Activated T-cell treated with anti-CD3 and anti-CD28 coated beads for 48 hours (primary cell): ENCODE measurements around the gene WDR4.
"Not testable (repeated sequence)": the region's sequence is repeated elsewhere in the genome, so short reads cannot be mapped to it uniquely, and the experiment has no call there.

ENCODE experiments used
- DNase-seq: peaks from one replicate; pipeline ENCODE4 v3.0.0-alpha.2; 2020; ENCODE audit warnings: low read depth

The WDR4 gene

GRCh38 chr21:42878993-42879787 is at the start of gene WDR4:
TSS of gene WDR4 (minus strand) at chr21:42879539. CDS start at chr21:42879495, 44 bp downstream.
- peak; percentile 98 for DNase-seq

- not testable (repeated sequence) for DNase-seq
Observed at GRCh38 chr21:42927474-42928200, 48.3 kb upstream of the WDR4 start.

- DNase-seq = no peak
Observed at GRCh38 chr21:42925114-42925926, 46.0 kb upstream of the WDR4 start, which contains the start of gene ERVH48-1. TSS of gene ERVH48-1 (minus strand) at chr21:42925630. CDS start at chr21:42919006, 6,624 bp downstream.

GRCh38 chr21:42924433-42924751 is 45.1 kb upstream of the WDR4 start:
- DNase-seq = no peak

GRCh38 chr21:42923553-42924432 is 44.5 kb upstream of the WDR4 start:
- DNase-seq = peak; percentile 55

GRCh38 chr21:42922918-42923317 is 43.6 kb upstream of the WDR4 start:
- no peak for DNase-seq

GRCh38 chr21:42921927-42922326 is 42.6 kb upstream of the WDR4 start:
- no peak for DNase-seq

GRCh38 chr21:42918291-42918690 is 39.0 kb upstream of the WDR4 start:
- no peak for DNase-seq

- DNase-seq = no peak
Observed at GRCh38 chr21:42913476-42913875, 34.1 kb upstream of the WDR4 start.

GRCh38 chr21:42911920-42912319 is 32.6 kb upstream of the WDR4 start:
- DNase-seq = not testable (repeated sequence)

- DNase-seq = not testable (repeated sequence)
Observed at GRCh38 chr21:42908484-42908883, 29.1 kb upstream of the WDR4 start.

- DNase-seq = no peak
Observed at GRCh38 chr21:42906233-42906632, 26.9 kb upstream of the WDR4 start.

- no peak for DNase-seq
Observed at GRCh38 chr21:42905195-42905594, 25.9 kb upstream of the WDR4 start.

GRCh38 chr21:42903817-42904216 is 24.5 kb upstream of the WDR4 start:
- DNase-seq = no peak

GRCh38 chr21:42900446-42900845 is 21.1 kb upstream of the WDR4 start:
- DNase-seq = no peak

GRCh38 chr21:42892931-42893755 is 13.8 kb upstream of the WDR4 start, which contains the start of gene NDUFV3:
TSS of gene NDUFV3 (plus strand) at chr21:42893309. CDS start at chr21:42893334, 25 bp downstream.
- peak; percentile 100 for DNase-seq

- no peak for DNase-seq
Observed at GRCh38 chr21:42892582-42892930, 13.2 kb upstream of the WDR4 start.

- no peak for DNase-seq
Observed at GRCh38 chr21:42887326-42887725, 8.0 kb upstream of the WDR4 start.

- DNase-seq = no peak
Observed at GRCh38 chr21:42883921-42884320, 4.6 kb upstream of the WDR4 start.

- no peak for DNase-seq
Observed at GRCh38 chr21:42880352-42880751, 1.0 kb upstream of the WDR4 start.

- no peak for DNase-seq
Observed at GRCh38 chr21:42878678-42878992, 704 bp downstream of the WDR4 start.
